HCT116 (cell line): ENCODE measurements around the gene PRKG1.

Experiments
- EZH2 ChIP-seq: fragments of 200-600 bp; sonication (generic); IDR thresholded peaks from 2 replicates; pipeline ENCODE4 v1.6.1; 2017; ENCODE audit warnings: antibody characterized with exemption, mixed run types
- EZH2phosphoT487 ChIP-seq: fragments of 200-600 bp; IDR thresholded peaks from 2 replicates; pipeline ENCODE4 v1.6.1; 2018; ENCODE audit warnings: antibody characterized with exemption, borderline replicate concordance
- FOSL1 ChIP-seq: IDR thresholded peaks from 2 replicates; pipeline ENCODE4 v1.6.1; 2012; ENCODE audit warnings: low read depth
- POLR2A ChIP-seq: IDR thresholded peaks from 2 replicates; pipeline ENCODE4 v1.7.0; 2011; ENCODE audit warnings: borderline replicate concordance; ENCODE audit not compliant: insufficient read depth, insufficient read length; ENCODE audit errors: extremely low read depth
- ZFX ChIP-seq: fragments of 450-650 bp; IDR thresholded peaks from 2 replicates; pipeline ENCODE4 v1.6.1; 2017
- TF ChIP-seq, protein P1 (sequence below): IDR thresholded peaks from 2 replicates; pipeline ENCODE4 v1.6.1; 2012; ENCODE audit warnings: low read depth
- TF ChIP-seq, protein P2 (sequence below), 3 experiments: fragments of 200-600 bp in 1 of 3; sonication (generic) in 1 of 3; IDR thresholded peaks in 2 of 3; conservative IDR thresholded peaks in 1 of 3; 2 replicates each; pipeline ENCODE4 v1.5.1; 2012 to 2017; ENCODE audit warnings: low read depth in 2 of 3, low read length in 2 of 3, antibody characterized with exemption in 1 of 3, borderline replicate concordance in 1 of 3, control low read depth in 1 of 3, mild to moderate bottlenecking in 1 of 3, mixed read lengths in 1 of 3, mixed run types in 1 of 3, moderate library complexity in 1 of 3; ENCODE audit not compliant: insufficient read depth in 1 of 3

DNA sequence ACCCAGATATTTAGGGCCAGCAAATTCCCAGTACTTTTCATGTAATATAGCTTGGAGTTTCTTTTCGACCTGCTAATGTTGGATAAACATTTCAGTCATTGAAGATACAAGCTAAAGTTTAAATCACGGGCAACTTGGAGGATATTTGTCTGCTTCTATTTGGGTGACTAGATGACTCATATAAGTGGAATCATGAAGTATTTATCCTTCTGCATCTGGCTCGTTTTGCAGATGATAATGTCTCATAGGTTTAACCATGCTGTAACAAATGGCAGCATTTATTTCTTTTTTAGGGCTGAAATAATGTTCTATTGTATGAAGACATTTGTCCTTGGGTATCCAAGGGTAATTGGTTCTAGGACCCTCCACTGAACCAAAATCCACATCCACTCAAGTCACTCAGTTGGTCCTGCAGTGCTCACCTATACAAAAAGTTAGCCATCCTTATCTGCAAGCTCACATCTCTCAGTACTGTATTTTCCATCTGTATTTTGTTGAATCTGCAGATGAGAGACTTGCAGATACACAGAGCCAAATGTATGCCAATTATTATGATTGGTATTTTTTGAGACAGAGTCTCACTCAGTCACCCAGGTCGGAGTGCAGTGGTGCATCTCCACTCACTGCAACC is 812.3 kb downstream of the PRKG1 start:
- TF ChIP-seq EZH2phosphoT487 (no peak), EZH2 (no peak), POLR2A (no peak), ZFX (no peak), FOSL1 (no peak)
- TF ChIP-seq, protein P1, sequence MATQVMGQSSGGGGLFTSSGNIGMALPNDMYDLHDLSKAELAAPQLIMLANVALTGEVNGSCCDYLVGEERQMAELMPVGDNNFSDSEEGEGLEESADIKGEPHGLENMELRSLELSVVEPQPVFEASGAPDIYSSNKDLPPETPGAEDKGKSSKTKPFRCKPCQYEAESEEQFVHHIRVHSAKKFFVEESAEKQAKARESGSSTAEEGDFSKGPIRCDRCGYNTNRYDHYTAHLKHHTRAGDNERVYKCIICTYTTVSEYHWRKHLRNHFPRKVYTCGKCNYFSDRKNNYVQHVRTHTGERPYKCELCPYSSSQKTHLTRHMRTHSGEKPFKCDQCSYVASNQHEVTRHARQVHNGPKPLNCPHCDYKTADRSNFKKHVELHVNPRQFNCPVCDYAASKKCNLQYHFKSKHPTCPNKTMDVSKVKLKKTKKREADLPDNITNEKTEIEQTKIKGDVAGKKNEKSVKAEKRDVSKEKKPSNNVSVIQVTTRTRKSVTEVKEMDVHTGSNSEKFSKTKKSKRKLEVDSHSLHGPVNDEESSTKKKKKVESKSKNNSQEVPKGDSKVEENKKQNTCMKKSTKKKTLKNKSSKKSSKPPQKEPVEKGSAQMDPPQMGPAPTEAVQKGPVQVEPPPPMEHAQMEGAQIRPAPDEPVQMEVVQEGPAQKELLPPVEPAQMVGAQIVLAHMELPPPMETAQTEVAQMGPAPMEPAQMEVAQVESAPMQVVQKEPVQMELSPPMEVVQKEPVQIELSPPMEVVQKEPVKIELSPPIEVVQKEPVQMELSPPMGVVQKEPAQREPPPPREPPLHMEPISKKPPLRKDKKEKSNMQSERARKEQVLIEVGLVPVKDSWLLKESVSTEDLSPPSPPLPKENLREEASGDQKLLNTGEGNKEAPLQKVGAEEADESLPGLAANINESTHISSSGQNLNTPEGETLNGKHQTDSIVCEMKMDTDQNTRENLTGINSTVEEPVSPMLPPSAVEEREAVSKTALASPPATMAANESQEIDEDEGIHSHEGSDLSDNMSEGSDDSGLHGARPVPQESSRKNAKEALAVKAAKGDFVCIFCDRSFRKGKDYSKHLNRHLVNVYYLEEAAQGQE: no peak
- TF ChIP-seq, protein P2, sequence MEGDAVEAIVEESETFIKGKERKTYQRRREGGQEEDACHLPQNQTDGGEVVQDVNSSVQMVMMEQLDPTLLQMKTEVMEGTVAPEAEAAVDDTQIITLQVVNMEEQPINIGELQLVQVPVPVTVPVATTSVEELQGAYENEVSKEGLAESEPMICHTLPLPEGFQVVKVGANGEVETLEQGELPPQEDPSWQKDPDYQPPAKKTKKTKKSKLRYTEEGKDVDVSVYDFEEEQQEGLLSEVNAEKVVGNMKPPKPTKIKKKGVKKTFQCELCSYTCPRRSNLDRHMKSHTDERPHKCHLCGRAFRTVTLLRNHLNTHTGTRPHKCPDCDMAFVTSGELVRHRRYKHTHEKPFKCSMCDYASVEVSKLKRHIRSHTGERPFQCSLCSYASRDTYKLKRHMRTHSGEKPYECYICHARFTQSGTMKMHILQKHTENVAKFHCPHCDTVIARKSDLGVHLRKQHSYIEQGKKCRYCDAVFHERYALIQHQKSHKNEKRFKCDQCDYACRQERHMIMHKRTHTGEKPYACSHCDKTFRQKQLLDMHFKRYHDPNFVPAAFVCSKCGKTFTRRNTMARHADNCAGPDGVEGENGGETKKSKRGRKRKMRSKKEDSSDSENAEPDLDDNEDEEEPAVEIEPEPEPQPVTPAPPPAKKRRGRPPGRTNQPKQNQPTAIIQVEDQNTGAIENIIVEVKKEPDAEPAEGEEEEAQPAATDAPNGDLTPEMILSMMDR (IDR thresholded peaks at IDR 0.05 in 2 of 3, conservative IDR thresholded peaks at IDR 0.05 in 1 of 3; ENCODE audit: borderline replicate concordance in 1 of 3, insufficient read depth in 1 of 3, low read depth in 2 of 3, low read length in 2 of 3): no peak
